ES-I3 (cell line): ENCODE results near the gene SELENOW.
A peak's percentile ranks its signal among the peaks of the same experiment; 100 is the strongest.
"Not testable (repeated sequence)": the region's sequence is repeated elsewhere in the genome, so short reads cannot be mapped to it uniquely, and the experiment has no call there.

Experiments used
- H3K36me3 ChIP-seq: 2 replicates; pipeline ENCODE4 v1.6.1; 2013; ENCODE audit warnings: mild to moderate bottlenecking, low read length, control low read depth, moderate library complexity; ENCODE audit not compliant: insufficient read depth
- H3K4me1 ChIP-seq: 2 replicates; pipeline ENCODE4 v1.6.1; 2013; ENCODE audit warnings: mild to moderate bottlenecking, control low read depth, low read length; ENCODE audit not compliant: insufficient read depth
- H3K9ac ChIP-seq: 2 replicates; pipeline ENCODE4 v1.6.1; 2013; ENCODE audit warnings: low read depth, mild to moderate bottlenecking, low read length, moderate library complexity
- H3K9me3 ChIP-seq: 2 replicates; pipeline ENCODE4 v1.6.1; 2013; ENCODE audit warnings: mild to moderate bottlenecking, low read length, moderate library complexity; ENCODE audit not compliant: control insufficient read depth, insufficient read depth

The SELENOW gene

DNA sequence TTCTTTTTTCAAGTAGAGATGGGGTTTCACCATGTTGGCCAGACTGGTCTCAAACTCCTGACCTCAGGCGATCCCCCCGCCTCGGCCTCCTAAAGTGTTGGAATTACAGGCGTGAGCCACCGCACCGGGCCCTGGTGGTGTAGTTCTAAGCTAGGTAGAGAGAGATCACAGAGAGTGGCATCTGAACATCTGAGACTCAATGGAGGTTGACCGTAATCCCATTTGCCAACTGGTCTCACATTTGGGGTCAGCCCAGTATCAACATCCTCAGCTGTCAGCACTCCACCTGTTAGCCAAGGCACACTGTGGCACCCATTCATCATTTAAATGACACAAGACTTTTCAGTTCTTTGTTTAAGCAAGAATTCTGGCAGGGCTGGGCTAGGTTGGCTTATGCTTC lies 8.1 kb downstream of the SELENOW start:
- no peaks in the 10 kb centered on the region for H3K9me3 ChIP-seq
- H3K4me1 ChIP-seq: no peaks in the 10 kb centered on the region; the same call in 1 of the 2 replicates
- H3K36me3 ChIP-seq: peaks cover 14% of the 10 kb centered on the region; the same call in 1 of the 2 replicates
- H3K9ac ChIP-seq: no peak overlapping the region

DNA sequence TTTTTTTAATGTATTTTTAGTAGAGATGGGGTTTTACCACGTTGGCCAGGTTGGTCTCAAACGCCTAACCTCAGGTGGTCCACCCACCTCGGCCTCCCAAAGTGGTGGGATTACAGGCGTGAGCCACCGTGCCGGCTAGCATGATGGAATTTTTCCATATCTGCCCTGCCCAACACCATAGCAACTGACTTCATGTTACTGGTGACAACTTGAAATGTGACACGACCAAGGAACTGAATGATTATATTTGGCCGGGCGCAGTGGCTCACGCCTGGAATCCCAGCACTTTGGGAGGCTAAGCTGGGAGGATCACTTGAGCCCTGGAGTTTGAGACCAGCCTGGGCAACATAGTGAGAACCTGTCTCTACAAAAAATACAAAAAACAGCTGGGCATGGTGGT lies 8.8 kb downstream of the SELENOW start:
- H3K36me3 ChIP-seq: peaks cover 13% of the 10 kb centered on the region; the same call in 1 of the 2 replicates

DNA sequence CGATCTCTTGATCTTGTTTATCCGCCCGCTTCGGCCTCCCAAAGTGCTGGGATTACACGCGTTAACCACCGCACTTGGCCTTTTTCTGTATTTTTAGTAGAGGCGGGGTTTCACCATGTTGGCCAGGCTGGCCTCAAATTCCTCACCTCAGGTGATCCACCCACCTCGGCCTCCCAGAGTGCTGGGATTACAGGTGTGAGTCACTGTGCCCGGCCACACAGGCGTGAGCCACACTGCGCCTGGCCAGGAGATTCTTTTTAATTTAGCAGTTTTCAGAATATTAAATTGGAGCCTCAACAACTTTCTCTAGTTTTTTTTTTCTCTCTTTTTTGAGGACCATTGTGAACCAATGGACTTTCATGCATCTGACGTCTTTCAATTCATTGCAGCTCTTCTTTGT lies 11.3 kb downstream of the SELENOW start:
- H3K4me1 ChIP-seq, H3K36me3 ChIP-seq, H3K9me3 ChIP-seq: not testable (repeated sequence)
- peak overlapping the region; percentile 32; the same call in 1 of the 2 replicates for H3K9ac ChIP-seq

More for the DNA sequence above, 8.8 kb downstream of the SELENOW start:
- H3K9ac ChIP-seq, H3K9me3 ChIP-seq, H3K4me1 ChIP-seq: not testable (repeated sequence)

DNA sequence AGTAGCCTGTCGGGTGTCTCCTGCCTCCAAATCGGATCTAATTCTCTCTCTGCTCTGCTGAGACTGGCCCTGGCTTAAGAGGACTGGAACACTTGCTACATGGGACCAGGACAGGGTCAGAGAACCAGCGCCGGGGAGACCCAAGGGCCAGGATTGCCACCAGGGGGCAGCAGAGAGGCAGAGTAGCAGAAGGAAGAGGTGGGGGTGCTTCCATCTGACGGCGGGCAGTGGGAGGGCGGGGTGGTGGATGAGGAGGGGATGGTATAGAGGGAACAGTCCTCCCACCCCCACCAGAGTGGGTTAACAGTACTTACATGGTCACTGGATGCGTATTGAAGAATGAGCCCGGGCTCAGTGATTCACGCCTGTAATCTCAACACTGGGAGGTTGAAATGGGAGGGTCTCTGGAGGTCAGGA lies 11.9 kb downstream of the SELENOW start:
- H3K9ac ChIP-seq: peak overlapping the region; percentile 32; the same call in 1 of the 2 replicates
- peaks cover 7% of the 10 kb centered on the region; the same call in 1 of the 2 replicates for H3K36me3 ChIP-seq
- H3K4me1 ChIP-seq: no peaks in the 10 kb centered on the region; the same call in 1 of the 2 replicates
- H3K9me3 ChIP-seq: no peaks in the 10 kb centered on the region

DNA sequence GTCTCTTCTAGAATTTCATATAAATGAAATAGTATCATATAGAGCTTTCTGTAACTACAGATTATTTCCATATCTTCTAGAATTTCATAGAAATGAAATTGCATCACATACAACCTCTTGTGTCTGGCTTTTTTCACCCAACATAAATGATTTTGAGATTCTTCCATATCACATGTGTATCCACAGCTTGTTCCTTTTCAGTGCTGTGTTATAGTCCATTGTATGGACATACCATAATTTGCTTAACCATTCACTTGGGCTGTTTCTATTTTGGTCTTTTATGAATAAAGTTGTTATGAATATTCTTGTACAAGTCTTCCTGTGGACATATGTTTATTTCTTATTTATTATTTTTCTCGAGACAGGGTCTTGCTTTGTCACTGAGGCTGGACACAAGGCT lies 14.1 kb downstream of the SELENOW start:
- H3K4me1 ChIP-seq: no peaks in the 10 kb centered on the region; the same call in 1 of the 2 replicates
- H3K9me3 ChIP-seq: no peaks in the 10 kb centered on the region
- no peaks in the 10 kb centered on the region for H3K36me3 ChIP-seq
- H3K9ac ChIP-seq: no peak overlapping the region

DNA sequence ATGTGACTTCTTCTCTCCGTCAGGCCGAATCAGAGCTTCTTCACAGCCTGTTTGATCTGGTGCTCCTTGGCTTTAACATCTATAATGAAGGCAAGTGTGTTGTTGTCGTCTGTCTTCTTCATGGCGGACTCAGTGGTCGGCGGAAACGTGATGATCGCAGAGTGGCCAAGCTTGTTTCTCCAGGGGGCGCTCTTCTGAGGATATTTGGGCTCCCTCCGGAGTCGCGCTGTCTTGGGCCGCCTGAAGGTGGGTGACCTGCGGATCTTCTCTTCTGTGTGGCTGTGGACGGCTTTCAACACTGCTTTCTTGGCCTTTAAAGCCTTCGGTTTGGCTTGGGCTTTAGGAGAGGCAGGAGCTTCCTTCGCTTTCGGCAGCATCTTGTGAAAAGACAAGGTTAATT lies 16.0 kb downstream of the SELENOW start:
- H3K4me1 ChIP-seq: no peaks in the 10 kb centered on the region; the same call in 1 of the 2 replicates
- H3K9me3 ChIP-seq: no peaks in the 10 kb centered on the region
- H3K36me3 ChIP-seq: no peaks in the 10 kb centered on the region
- H3K9ac ChIP-seq: no peak overlapping the region

DNA sequence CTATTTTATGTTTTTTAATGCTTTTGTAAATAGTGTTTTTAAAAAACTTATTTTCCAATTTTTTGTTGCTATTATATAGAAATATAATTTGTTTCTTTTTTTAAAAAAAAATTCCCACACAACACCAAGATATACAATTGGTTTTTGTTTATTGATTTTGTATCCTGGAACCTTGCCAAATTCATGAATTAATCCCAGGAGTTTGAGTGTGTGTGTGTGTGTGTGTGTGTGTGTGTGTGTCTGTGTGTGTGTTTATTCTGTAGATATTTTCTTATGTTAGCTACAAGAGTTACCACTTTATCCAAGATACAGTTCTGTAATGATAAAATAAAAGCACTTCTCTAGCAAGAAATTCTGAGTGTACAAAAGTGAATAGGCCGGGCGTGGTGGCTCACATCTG lies 18.3 kb downstream of the SELENOW start:
- Histone ChIP-seq H3K4me1 (no peaks in the 10 kb centered on the region), H3K9ac (no peak overlapping the region), H3K9me3 (no peaks in the 10 kb centered on the region), H3K36me3 (no peaks in the 10 kb centered on the region)

DNA sequence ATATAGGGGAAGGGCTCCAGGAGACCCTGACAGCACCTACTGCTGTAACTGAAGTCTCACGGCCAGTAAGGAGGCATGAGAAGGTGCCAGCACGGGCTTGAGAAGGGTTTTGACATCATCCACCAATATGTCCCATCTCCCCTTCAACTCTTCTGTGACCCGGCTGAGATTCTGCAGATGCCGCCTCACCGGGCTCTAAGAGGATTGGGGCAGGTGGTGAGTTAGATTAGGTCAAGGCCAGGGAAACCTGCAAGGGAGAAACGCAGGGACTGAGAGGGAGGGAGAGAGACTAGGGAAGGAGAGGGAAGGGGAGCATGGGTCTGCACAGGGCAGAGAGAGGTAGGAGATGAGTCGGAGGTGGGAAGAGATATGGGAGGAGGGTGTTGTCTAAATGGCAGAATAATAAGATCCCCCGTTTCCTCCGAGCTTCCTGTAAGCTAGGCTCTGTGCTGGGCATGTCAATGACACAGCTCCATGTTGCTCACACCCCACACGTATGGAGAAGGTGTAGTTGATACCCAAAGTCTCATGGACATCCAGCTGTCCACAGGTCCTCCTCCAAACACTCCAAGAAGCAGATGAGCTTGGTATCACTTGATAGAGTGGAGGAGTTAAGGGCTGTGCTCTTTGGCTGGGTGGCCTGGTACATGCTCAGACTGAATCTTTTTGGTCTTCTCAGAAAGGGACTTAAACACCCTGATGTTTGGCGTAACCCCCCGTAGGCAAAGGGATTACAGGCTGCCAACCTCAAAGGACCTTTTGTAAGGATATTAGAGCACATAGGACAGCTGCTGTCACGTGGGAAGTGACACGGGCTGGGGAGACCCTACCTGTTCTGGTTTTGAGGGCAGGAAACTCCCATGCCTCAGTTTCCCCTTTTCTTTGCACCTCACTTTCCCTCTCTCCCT lies 19.7 kb downstream of the SELENOW start:
- Histone ChIP-seq H3K9me3 (no peaks in the 10 kb centered on the region), H3K9ac (no peak overlapping the region), H3K36me3 (no peaks in the 10 kb centered on the region)

DNA sequence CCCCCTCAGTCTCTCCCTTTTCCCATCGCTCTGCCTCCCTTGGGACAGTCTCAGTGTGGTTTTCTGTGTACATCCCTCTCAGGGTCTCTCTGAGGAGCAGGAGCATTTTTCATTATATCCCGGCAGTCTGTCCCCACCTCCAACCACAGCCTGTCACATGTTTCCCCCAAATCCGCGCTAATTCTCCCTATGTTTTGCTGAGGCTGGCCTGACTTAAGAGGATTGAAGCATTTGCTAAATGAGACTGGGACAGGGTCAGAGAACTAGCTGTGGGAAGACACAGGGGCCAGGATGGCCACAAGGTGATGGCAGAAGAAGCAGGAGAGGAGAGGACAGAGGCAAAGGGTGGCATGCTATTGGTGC lies 20.4 kb downstream of the SELENOW start:
- no peak overlapping the region for H3K9ac ChIP-seq
- no peaks in the 10 kb centered on the region for H3K4me1 ChIP-seq
- H3K9me3 ChIP-seq: no peaks in the 10 kb centered on the region
- no peaks in the 10 kb centered on the region for H3K36me3 ChIP-seq

More for the DNA sequence above, 19.7 kb downstream of the SELENOW start:
- no peaks in the 10 kb centered on the region for H3K4me1 ChIP-seq

DNA sequence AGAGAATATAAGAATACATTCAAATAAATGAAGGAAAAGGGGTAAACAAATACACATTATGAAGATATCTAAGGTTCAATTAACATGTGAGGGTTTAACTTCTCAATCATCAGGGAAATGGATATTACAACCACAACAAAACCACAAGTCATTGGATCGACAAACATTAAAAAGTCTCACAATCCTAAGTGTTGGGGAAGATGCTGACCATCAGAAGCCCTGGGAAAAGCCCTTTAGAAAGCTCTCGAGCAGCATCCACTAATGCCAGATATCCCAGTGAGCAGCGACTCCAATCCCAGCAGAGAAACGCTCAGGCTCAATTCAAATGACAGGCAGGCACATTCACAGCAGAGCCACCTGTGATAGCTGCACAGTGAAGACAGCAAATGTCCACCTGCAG lies 22.8 kb downstream of the SELENOW start:
- H3K36me3 ChIP-seq: no peaks in the 10 kb centered on the region
- no peak overlapping the region for H3K9ac ChIP-seq
- H3K9me3 ChIP-seq: no peaks in the 10 kb centered on the region
- no peaks in the 10 kb centered on the region for H3K4me1 ChIP-seq

DNA sequence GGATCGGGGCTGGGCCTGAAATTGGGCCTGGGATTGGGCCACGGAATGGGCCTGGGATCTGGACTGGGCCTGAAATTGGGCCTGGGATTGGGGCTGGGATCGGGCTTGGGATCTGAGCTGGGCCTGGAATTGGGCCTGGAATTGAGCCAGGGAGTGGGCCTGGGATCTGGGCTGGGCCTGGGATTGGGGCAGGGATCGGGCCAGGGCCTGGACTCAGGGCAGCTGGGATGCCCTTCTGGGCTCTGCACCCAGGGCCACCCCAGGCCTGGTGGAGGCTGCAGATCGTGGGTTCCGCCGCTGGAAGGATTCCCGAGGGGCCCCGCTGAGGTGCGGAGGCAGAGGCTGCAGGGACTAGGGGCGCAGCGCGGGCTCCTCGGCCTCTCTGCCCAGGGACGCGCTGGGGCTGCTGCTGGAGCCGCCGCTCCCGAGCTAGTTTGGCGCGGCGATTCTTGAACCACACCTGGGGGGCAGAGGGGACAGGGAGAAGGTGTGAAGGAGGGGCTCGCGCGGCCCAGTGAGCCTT lies 24.1 kb downstream of the SELENOW start:
- no peaks in the 10 kb centered on the region for H3K9me3 ChIP-seq
- H3K4me1 ChIP-seq: no peaks in the 10 kb centered on the region
- H3K9ac ChIP-seq: no peak overlapping the region
- no peaks in the 10 kb centered on the region for H3K36me3 ChIP-seq

DNA sequence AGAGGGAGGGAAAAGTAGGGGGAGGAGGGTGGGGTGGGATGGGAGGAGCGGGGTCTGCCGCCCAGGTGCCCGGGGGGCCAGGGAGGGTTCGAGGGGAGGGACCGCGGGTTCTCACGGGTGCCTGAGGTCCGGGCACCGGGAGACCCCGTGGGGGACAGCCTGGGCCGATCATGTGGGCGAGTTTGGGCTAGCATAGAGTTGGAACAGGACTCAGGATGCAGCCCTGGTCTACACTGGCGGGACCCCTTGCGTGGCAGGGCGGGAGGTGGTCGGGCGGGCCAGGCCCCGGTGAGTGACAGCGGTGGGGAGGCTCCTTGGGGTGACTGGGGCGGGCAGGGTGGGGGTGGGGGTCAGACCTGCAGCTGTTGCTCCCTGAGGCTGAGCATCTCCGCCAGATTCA lies 24.6 kb downstream of the SELENOW start:
- H3K9me3 ChIP-seq, H3K36me3 ChIP-seq, H3K4me1 ChIP-seq, H3K9ac ChIP-seq: not testable (repeated sequence)

DNA sequence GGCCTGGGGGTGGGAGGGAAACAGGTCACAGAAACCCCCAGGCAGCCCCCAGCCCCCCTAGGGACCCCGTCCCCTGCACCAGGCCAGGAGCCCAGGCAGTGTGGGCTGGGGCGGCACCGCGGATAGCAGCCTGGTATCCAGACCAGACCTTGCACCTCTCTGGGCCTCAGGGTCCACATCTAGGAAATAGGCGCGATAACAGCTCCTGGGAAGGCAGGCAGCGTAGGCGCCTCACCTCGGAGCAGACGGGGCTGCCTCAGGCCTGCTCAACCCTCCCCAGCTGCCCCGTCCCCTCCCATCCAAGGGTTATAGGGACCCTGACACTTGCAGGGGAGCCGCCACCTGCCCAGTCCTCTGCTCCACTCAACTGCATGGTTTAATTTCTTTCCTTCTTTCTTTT lies 25.2 kb downstream of the SELENOW start:
- H3K36me3 ChIP-seq, H3K9ac ChIP-seq, H3K9me3 ChIP-seq, H3K4me1 ChIP-seq: not testable (repeated sequence)

DNA sequence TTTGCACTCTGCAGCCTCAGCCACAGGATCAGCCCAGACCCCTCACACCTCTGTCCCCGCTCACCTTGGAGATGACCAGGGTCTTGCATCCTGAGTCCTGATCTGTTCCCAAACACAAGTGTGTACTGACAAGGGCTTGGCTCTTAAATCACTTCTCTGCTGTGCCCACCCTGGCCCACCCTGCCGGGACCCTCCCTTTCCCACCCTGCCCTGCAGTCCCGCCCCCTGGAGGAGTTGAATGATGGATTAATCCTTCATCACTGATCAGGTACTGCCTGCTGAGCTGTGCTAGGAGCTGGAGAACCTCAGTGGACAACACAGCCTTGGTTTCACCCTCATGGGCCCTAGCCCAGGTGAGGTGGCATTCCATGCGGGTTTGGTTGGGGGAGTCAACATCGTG lies 25.9 kb downstream of the SELENOW start, which contains the start of gene TPRX1:
Gene TPRX1 (minus strand): TSS at position 101 of the 400 bp plus-strand sequence. CDS start 12 bp downstream, at position 89.
- H3K9me3 ChIP-seq, H3K36me3 ChIP-seq, H3K4me1 ChIP-seq, H3K9ac ChIP-seq: not testable (repeated sequence)

DNA sequence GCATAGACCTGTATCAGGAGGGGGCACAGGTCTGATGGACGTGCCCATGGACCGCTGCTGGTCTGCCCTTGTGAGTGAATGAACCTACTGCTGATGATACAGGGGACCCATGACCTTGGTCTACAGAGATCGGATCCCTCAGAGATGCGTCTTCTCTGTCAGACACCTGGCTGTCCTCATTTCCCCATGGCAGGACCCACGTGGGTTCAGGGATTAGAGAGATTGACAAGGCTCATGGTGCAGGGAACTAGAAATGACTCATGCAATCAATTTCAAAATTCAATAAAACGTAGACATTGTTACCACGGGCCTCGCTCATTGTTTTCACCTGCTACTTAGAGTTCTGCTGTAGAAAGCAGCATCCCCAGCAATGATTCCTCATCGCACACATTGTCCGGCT lies 26.8 kb downstream of the SELENOW start:
- Histone ChIP-seq H3K4me1 (no peaks in the 10 kb centered on the region), H3K36me3 (no peaks in the 10 kb centered on the region), H3K9me3 (no peaks in the 10 kb centered on the region), H3K9ac (no peak overlapping the region)
